ENCODE results near the gene CLEC4M. TPM values are rescaled to one million over a fixed set of nuclear protein-coding genes. Genes with fewer than 3 reads are reported as not detected.
"Not testable (repeated sequence)": the region's sequence is repeated elsewhere in the genome, so short reads cannot be mapped to it uniquely, and the experiment has no call there.

Gene CLEC4M
- total RNA-seq, 1 donor from 2014 or later: not detected

GRCh38 chr19:7773841-7774240 is 10.8 kb downstream of the CLEC4M start:
- no peak for DNase-seq (ENCODE audit: low read depth)

DNA sequence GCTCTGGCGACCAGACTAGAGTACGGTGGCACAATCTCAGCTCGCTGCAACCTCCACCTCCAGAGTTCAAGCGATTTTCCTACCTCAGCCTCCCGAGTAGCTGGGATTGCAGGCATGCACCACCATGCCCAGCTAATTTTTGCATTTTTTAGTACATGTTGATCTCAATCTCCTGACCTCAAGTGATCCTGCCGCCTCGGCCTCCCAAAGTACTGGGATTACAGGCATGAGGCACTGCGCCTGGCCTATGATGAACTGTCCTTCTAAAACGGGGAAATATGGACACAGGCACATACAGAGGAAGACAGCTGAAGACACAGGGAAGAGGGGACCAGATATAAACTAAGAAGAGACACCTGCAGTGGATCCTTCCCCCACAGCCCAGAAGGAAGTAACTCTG is 12.7 kb downstream of the CLEC4M start:
- no peak for DNase-seq (ENCODE audit: low read depth)

GRCh38 chr19:7778081-7778480 is 15.0 kb downstream of the CLEC4M start:
- DNase-seq (ENCODE audit: low read depth): no peak

DNA sequence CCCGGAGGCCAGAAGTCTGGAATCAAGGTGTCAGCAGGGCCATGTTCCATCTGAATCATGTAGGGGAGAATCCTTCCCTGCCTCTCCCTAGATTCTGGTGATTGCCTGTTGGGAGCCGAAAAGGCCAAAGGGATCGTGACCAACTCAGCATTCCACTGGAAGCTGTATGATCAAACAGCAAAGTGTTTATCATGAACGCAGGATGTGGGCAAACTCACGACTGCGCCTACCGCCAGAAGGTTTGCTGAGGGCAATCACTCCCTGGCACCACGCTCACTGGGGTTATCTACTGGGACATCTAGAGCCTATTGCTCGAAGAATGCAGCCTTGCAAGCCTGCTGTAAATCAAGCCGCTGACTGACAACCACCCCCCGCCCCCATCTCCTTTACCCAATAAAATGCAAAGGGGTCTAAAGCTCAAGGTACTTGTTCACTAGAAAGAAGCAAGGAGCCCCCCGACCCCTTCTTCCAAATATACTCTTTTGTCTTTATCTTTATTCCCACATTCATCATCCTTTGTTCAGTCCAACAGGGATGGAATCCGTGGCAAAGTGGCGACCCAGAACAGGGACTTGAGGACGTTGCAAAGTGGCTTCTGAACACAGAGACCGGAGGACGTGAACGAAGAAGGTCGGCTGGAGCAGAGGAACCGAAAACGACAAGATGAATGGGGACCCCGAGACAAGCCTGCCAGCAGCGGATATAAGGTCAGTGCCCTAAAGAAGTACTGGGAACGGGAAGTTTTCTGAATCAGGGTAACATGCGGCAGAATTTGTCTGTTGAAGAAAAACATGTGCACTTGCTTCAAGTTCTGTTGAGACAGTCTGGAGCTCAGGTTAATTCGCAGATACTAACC is 16.8 kb downstream of the CLEC4M start:
- no peak for DNase-seq (ENCODE audit: low read depth)

DNA sequence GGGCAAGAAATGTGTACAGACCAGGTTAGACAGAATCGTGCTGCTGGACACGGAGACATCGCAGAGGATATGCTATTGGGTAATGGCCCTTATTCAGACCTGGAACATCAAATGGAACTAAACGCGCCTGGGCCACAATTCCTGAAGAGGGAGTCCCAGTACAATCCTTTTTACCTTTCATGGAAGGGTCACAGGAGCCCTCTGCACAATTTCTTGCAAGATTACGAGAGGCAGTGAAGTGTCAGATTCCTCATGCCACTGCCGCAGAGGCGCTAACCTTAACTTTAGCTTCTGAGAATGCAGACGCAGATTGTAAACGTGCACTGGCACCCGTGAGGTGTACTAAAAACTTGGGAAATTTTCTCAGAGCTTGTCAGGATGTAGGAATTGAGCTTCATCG is 18.1 kb downstream of the CLEC4M start:
- DNase-seq (ENCODE audit: low read depth): peak; percentile 26

DNA sequence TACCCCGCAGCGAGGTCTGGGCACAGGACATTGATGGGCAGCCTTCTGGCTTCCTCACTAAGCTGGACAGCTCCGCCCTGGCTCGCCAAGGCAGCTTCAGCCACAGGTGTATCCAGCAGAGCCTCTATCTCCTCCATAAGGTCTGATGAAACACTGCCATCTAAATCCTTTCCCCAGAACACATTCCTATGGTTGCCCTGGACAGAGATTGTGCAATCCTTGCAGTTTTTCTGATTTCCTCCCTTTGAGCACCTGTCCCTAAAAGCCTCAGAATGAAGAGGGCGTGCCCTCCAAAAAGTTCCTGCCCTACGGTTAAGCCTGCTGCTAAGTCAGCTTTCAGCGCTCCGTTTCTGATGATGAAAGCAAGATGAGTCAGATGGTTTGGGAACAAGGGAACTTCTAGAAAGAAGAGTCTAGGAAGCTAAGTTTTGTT is 21.0 kb downstream of the CLEC4M start:
- peak; percentile 70 for DNase-seq (ENCODE audit: low read depth)

- no peak for DNase-seq (ENCODE audit: low read depth)
Observed at GRCh38 chr19:7784856-7785255, 21.8 kb downstream of the CLEC4M start.

GRCh38 chr19:7787141-7787540 is 24.1 kb downstream of the CLEC4M start:
- no peak for DNase-seq (ENCODE audit: low read depth)

DNA sequence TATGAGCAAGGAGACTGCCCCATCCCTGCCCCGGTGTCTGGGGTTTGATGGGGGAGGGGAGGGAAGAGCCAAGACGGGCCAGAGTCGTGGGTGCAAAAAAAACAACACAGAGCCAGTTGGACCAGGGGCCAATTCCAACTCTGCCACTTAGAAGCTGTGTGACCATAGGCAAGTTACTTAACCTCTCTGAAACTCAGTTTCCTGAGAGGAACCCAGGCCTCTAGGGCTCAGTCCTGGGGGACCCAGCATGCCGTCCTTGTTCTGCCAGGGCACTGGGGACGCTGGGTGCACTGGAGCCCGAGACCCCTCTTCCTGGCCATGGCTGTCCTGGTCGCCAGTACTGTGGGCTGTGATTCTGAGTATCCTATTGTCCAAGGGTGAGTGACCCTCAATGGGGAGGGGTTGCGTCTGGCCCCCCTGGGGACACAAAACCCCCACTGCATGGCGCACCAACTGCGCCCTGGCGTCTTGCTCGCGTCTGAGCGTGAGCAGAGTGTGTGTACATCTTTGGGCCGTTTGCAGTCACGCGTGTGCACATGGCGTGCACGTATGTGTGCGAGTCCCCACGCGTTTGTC is 24.6 kb downstream of the CLEC4M start:
- DNase-seq (ENCODE audit: low read depth): no peak

- DNase-seq (ENCODE audit: low read depth): no peak
Observed at GRCh38 chr19:7788178-7788932, 25.3 kb downstream of the CLEC4M start.

GRCh38 chr19:7788933-7789323 is 25.9 kb downstream of the CLEC4M start:
- DNase-seq (ENCODE audit: low read depth): no peak

DNA sequence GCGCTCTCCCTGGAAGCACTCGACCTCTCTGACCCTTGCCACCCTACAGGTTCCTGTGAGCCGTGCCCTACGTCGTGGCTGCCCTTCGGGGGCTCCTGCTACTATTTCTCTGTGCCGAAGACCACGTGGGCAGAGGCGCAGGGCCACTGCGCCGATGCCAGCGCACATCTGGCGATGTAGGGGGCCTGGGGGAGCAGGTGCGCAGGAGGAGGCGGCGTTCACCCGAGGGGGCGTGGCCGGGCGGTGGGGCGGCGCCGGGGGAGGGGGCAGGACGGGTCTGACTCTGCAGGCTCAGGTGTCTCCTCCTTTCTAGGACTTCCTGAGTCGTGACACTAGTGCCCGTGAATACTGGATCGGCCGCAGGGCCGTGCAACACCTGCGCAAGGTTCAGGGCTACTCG is 26.4 kb downstream of the CLEC4M start:
- DNase-seq (ENCODE audit: low read depth): no peak

- no peak for DNase-seq (ENCODE audit: low read depth)
Observed at GRCh38 chr19:7790416-7790815, 27.4 kb downstream of the CLEC4M start.

DNA sequence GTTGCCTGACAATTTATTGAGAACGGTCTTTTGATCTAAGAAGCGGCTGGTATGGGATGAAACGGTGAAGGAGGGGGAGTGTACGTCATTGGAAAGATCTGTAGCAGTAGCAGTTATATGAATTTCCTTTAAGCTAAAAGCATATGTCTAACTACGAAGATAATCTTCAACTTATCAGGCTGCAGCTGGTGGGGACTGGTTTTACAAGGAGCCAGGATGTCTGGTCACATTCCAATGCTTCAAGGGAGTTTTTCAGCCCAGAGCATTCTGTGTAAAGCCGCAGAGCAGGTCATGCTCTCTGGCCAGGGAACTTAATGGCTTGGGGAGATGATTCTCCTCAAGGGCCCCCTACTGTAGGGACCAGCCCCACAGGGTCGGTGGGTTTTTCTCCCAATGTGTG is 29.2 kb downstream of the CLEC4M start:
- DNase-seq (ENCODE audit: low read depth): peak; percentile 52

DNA sequence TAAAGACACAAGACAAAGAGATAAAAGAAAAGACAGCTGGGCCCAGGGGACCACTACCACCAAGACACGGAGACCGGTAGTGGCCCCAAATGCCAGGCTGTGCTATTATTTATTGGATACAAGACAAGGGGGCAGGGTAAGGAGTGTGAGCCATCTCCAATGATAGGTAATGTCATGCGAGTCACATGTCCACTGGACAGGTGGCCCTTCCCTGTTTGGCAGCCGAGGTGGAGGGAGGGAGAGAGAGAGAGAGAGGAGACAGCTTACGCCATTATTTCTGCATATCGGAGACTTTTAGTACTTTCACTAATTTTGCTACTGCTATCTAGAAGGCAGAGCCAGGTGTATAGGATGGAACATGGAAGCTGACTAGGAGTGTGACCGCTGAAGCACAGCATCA is 29.7 kb downstream of the CLEC4M start:
- DNase-seq (ENCODE audit: low read depth): not testable (repeated sequence)

DNA sequence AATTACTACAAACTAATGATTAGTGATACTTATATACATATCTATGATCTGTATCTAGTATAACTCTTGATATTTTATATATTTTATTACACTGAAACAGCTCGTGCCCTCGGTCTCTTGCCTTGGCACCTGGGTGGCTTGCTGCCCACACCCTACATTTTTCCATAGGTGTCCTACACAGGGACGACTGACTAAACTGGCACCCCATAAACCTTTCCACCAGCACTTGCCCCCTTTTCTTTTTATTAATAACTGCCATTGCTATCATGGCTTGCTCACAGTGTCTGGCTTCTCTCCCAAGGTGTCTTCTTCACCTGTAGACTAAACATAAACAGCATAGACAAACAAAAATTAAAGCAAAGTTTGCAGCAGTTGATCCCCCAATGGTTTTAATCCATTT is 30.4 kb downstream of the CLEC4M start:
- no peak for DNase-seq (ENCODE audit: low read depth)

GRCh38 chr19:7795555-7796161 is 32.6 kb downstream of the CLEC4M start:
- no peak for DNase-seq (ENCODE audit: low read depth)

- DNase-seq (ENCODE audit: low read depth): peak; percentile 63
Observed at GRCh38 chr19:7799640-7800355, 36.8 kb downstream of the CLEC4M start.

DNA sequence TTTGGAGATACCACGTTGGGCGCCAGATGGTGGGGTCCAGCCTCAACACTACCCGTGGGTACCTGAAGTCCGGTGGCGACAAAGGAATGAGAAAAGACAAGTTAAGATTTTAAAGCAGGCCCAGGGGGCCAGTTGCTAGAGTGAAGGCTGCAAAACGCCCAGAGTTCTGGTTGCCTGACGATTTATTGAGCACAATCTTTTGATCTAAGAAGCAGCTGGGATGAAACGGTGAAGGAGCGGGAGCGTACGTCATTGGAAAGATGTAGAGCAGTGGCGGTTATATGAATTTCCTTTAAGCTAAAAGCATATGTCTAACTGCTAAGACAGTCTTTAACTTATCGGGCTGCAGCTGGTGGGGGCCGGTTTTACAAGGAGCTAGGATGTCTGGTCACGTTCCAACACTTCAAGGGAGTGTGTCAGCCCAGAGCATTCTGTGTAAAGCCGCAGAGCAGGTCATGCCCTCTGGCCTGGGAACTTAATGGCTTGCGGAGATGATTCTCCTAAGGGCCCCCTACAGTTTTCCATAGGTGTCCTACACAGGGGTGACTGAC is 38.1 kb downstream of the CLEC4M start:
- DNase-seq (ENCODE audit: low read depth): no peak

GRCh38 chr19:7806234-7806633 is 43.2 kb downstream of the CLEC4M start:
- no peak for DNase-seq (ENCODE audit: low read depth)

DNA sequence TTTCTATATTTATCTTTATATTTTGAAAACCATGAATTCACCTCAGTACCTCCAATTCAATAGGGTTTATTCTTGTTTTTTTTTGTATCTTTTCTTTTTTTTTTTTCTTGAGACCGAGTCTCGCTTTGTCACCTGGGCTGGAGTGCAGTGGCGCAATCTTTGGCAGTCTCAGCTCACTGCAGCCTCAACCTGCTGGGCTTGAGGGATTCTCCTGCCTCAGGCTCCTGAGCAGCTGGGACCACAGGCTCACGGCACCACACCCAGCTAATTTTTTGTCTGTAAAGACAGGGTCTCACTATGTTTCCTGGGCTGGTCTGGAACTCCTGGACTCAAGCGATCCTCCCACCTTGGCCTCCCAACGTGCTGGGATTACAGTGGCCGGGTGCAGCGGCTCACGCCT is 43.8 kb downstream of the CLEC4M start:
- DNase-seq (ENCODE audit: low read depth): no peak
